Duodenal mucosa (tissue), 2 donors: ENCODE results near the gene LMNA.
A peak's percentile ranks its signal among the peaks of the same experiment; 100 is the strongest.
"Not testable (repeated sequence)": the region's sequence is repeated elsewhere in the genome, so short reads cannot be mapped to it uniquely, and the experiment has no call there.

Source experiments
- H3K27ac ChIP-seq: one replicate; pipeline ENCODE4 v1.7.0; 2013; ENCODE audit warnings: low read depth, low read length
- H3K27me3 ChIP-seq, 2 donors: one replicate each; pipeline ENCODE4 v1.7.0; 2013; ENCODE audit warnings: low read length in 2 of 2, control low read depth in 1 of 2; ENCODE audit not compliant: insufficient read depth in 2 of 2, control insufficient read depth in 1 of 2
- H3K36me3 ChIP-seq, 2 donors: one replicate each; pipeline ENCODE4 v1.7.0; 2013; ENCODE audit warnings: low read length in 2 of 2, control low read depth in 1 of 2; ENCODE audit not compliant: insufficient read depth in 2 of 2, control insufficient read depth in 1 of 2
- H3K4me1 ChIP-seq, 2 donors: one replicate each; pipeline ENCODE4 v1.7.0; 2013; ENCODE audit warnings: low read length in 2 of 2, control low read depth in 1 of 2; ENCODE audit not compliant: insufficient read depth in 2 of 2, control insufficient read depth in 1 of 2
- H3K4me3 ChIP-seq, 2 donors: one replicate each; pipeline ENCODE4 v1.7.0; 2013; ENCODE audit warnings: low read length in 2 of 2, low read depth in 1 of 2
- H3K9ac ChIP-seq, 2 donors: one replicate each; pipeline ENCODE4 v1.7.0; 2013; ENCODE audit warnings: low read length in 2 of 2, low read depth in 1 of 2
- H3K9me3 ChIP-seq, 2 donors: one replicate each; pipeline ENCODE4 v1.7.0; 2013; ENCODE audit warnings: low read length in 2 of 2, control low read depth in 1 of 2; ENCODE audit not compliant: control insufficient read depth in 1 of 2

The LMNA gene

GRCh38 chr1:156114101-156114918 lies at the start of gene LMNA:
TSS of gene LMNA (plus strand) at chr1:156114711. CDS start at chr1:156114919, 208 bp downstream.
- no peaks in the 10 kb centered on the region for H3K36me3 ChIP-seq
- H3K9ac ChIP-seq: peak within 1 kb of the TSS; percentile 95 to 100
- peaks cover 15 to 35% of the 10 kb centered on the region in 2 donors for H3K4me1 ChIP-seq
- H3K9me3 ChIP-seq: no peaks in the 10 kb centered on the region
- peak within 1 kb of the TSS; percentile 93 to 99 for H3K4me3 ChIP-seq
- no peaks in the 10 kb centered on the region for H3K27me3 ChIP-seq
- peak within 1 kb of the TSS; percentile 97 for H3K27ac ChIP-seq

GRCh38 chr1:156065212-156065611 lies 49.3 kb upstream of the LMNA start:
- H3K4me3 ChIP-seq: no peak overlapping the region

DNA sequence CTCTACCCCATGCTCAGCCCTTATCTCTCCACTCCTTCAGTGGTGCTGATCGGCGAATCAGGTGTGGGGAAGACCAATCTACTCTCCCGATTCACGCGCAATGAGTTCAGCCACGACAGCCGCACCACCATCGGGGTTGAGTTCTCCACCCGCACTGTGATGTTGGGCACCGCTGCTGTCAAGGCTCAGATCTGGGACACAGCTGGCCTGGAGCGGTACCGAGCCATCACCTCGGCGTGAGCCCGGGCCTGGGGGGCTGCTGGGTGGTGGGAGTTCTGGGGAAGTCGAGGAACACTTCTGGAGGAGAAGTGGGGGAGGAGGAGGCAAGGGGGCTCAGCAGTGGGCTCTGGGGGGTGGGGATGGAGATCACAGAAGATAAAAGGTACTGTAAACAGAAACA lies 48.6 kb upstream of the LMNA start:
- H3K36me3 ChIP-seq: peaks cover 12 to 36% of the 10 kb centered on the region in 2 donors
- H3K9ac ChIP-seq: no peak overlapping the region
- H3K4me3 ChIP-seq: no peak overlapping the region
- H3K9me3 ChIP-seq: no peaks in the 10 kb centered on the region
- no peak overlapping the region for H3K27ac ChIP-seq
- no peaks in the 10 kb centered on the region for H3K27me3 ChIP-seq
- H3K4me1 ChIP-seq: peaks cover 0 to 8% of the 10 kb centered on the region in 2 donors

More at GRCh38 chr1:156065212-156065611, 49.3 kb upstream of the LMNA start:
- H3K36me3 ChIP-seq: peaks cover 8 to 29% of the 10 kb centered on the region in 2 donors
- H3K9me3 ChIP-seq: no peaks in the 10 kb centered on the region
- no peaks in the 10 kb centered on the region for H3K27me3 ChIP-seq
- peaks cover 0 to 8% of the 10 kb centered on the region in 2 donors for H3K4me1 ChIP-seq
- H3K9ac ChIP-seq: no peak overlapping the region
- no peak overlapping the region for H3K27ac ChIP-seq

DNA sequence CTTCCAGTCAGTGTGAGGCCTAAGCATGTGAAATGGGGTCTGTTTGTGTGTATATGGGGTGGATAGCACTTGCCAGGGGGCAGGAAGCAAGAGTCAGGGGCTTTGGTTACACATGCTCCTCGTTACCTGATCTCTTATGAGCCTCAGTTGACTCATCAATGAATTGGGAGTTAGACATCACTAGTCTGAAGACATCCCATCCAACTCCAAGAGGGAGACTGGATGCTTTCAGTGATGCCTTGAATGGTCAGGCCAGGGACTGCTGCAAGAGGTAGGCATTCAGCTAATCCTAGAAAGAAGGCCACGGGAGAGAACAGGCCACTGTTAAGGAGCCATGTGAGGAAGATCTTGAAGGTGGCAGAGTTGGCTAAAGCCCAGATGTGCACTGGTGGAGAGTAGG lies 47.2 kb upstream of the LMNA start:
- Histone ChIP-seq H3K9ac (no peak overlapping the region), H3K4me1 (peaks cover 0 to 8% of the 10 kb centered on the region in 2 donors), H3K4me3 (no peak overlapping the region), H3K27ac (no peak overlapping the region), H3K27me3 (no peaks in the 10 kb centered on the region), H3K9me3 (no peaks in the 10 kb centered on the region), H3K36me3 (peaks cover 12 to 41% of the 10 kb centered on the region in 2 donors)

DNA sequence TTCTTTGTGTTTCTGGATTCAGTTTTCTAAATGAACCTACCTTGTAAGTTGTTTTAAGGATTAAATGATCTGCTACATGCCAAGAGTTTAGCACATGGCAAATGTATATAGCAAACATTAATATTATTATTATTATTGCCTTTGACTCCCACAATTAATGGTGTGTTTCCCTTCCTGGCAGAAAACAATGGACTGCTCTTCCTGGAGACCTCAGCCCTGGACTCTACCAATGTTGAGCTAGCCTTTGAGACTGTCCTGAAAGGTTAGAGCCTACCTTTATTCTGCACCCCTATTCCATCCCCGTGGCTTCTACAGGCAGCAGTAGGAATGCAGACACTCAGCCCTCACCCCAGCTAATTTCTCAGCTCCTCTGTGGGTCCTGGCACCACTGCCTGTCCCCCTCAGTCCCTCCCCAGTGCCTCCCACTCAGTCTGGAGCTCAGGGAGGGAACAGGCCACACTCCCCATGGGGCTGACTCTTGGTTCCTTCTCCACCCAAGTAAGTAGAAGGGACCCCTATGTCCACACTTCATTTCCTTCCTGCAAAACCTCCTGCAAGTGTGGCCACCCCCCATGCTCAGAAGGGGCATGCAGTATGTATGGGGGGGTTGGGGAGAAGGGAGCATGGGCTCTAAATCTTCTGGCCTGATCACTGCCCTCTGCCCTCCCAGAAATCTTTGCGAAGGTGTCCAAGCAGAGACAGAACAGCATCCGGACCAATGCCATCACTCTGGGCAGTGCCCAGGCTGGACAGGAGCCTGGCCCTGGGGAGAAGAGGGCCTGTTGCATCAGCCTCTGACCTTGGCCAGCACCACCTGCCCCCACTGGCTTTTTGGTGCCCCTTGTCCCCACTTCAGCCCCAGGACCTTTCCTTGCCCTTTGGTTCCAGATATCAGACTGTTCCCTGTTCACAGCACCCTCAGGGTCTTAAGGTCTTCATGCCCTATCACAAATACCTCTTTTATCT lies 44.7 kb upstream of the LMNA start:
- Histone ChIP-seq H3K4me3 (no peak overlapping the region), H3K36me3 (peaks cover 18 to 45% of the 10 kb centered on the region in 2 donors)

GRCh38 chr1:156070548-156070947 lies 44.0 kb upstream of the LMNA start:
- no peak overlapping the region for H3K4me3 ChIP-seq
- H3K36me3 ChIP-seq: peaks cover 18 to 37% of the 10 kb centered on the region in 2 donors

More for the DNA sequence above, 44.7 kb upstream of the LMNA start:
- Histone ChIP-seq H3K27ac (no peak overlapping the region), H3K27me3 (no peaks in the 10 kb centered on the region), H3K9ac (no peak overlapping the region), H3K4me1 (no peaks in the 10 kb centered on the region), H3K9me3 (no peaks in the 10 kb centered on the region)

GRCh38 chr1:156071332-156071816 lies 43.1 kb upstream of the LMNA start:
- H3K4me3 ChIP-seq, H3K9ac ChIP-seq, H3K27me3 ChIP-seq, H3K9me3 ChIP-seq, H3K4me1 ChIP-seq, H3K27ac ChIP-seq: not testable (repeated sequence)
- peaks cover 18 to 34% of the 10 kb centered on the region in 2 donors for H3K36me3 ChIP-seq

More at GRCh38 chr1:156070548-156070947, 44.0 kb upstream of the LMNA start:
- Histone ChIP-seq H3K27ac (no peak overlapping the region), H3K9ac (no peak overlapping the region), H3K9me3 (no peaks in the 10 kb centered on the region), H3K4me1 (no peaks in the 10 kb centered on the region), H3K27me3 (no peaks in the 10 kb centered on the region)

- H3K36me3 ChIP-seq: peaks cover 18 to 34% of the 10 kb centered on the region in 2 donors
- no peaks in the 10 kb centered on the region for H3K27me3 ChIP-seq
- no peak overlapping the region for H3K4me3 ChIP-seq
- no peak overlapping the region for H3K27ac ChIP-seq
- no peak overlapping the region for H3K9ac ChIP-seq
- H3K4me1 ChIP-seq: peaks cover 5% of the 10 kb centered on the region in 2 donors
- H3K9me3 ChIP-seq: no peaks in the 10 kb centered on the region
These were observed 42.3 kb upstream of the LMNA start for GRCh38 chr1:156072251-156072650.

DNA sequence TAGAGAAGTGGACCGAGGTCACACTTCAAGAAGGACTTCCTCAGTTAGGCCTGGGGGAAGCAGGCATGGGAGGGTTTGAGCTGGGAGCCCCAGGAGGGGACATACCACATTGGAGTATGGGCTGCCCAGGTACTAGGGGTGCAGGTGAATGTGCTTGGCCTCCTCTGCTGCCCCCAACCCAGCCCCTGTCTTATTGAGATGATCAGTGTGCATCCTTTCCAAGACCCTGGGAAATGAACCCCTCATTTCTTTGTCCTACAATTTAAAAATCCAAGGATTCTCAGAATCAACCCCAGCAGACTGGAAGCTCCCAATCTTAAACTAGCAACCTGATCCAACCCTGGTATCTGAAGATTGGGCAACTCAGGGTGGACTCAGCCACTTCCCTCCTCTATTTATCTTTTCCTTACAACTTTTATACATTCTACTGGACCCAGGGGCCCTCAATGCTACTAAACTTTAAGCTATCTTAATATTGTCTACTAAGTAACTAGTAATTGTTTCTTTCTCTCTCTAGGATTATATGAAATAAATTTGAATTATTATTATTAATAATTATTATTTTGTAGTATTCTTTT lies 41.3 kb upstream of the LMNA start:
- H3K4me3 ChIP-seq: no peak overlapping the region
- peaks cover 18 to 30% of the 10 kb centered on the region in 2 donors for H3K36me3 ChIP-seq
- H3K9me3 ChIP-seq: no peaks in the 10 kb centered on the region
- H3K27ac ChIP-seq: no peak overlapping the region
- no peak overlapping the region for H3K9ac ChIP-seq
- H3K4me1 ChIP-seq: peaks cover 5% of the 10 kb centered on the region in 2 donors
- H3K27me3 ChIP-seq: no peaks in the 10 kb centered on the region
